HepG2 (cell line): ENCODE measurements around the gene ANKRD6. TPM values are rescaled to one million over a fixed set of nuclear protein-coding genes. Genes with fewer than 3 reads are reported as not detected.

Experiments
- ATAC-seq: fragments of 200-7000 bp; cut with Tn5 transposase; 3 replicates; pipeline ENCODE4 v1.9.1; 2020; ENCODE audit warnings: mild to moderate bottlenecking, moderate library complexity
- BruUV-seq: library from RNA; stranded (reverse); fragments of 400-500 nt; replicated peaks from 2 replicates; lab custom pipeline; 2021; lab: Mats Ljungman, UMichigan
- CTCF ChIA-PET: fragments of 300-600 bp; formaldehyde crosslinking; extraction: SDS; loops from one replicate; lab custom pipeline; 2021; ENCODE audit warnings: low total read pairs, inconsistent platforms, low intra/inter-chr PET ratio; lab: Yijun Ruan, JAX
- POLR2A ChIA-PET: fragments of 350-600 bp; sonication (Branson Sonifier 250); formaldehyde crosslinking; loops from one replicate; lab custom pipeline; 2020; ENCODE audit warnings: antibody characterized with exemption, inconsistent platforms; lab: Yijun Ruan, JAX
- DNase-seq: peaks from one replicate; pipeline ENCODE4 v3.0.0-alpha.2; 2015; ENCODE audit warnings: low spot score
- FAIRE-seq: peaks from 3 replicates; lab custom pipeline; 2011; peaks lifted over from hg19 to GRCh38; lab: Jason Lieb, UNC
- H2AFZ ChIP-seq: one replicate; pipeline ENCODE4 v1.6.1; 2011; ENCODE audit warnings: low read length, inconsistent platforms
- H3K27ac ChIP-seq: fragments of 300-600 bp; 3 replicates; pipeline ENCODE4 v1.8.0; 2011; ENCODE audit warnings: mixed run types, mild to moderate bottlenecking, mixed read lengths, low read length, inconsistent platforms; ENCODE audit not compliant: insufficient read depth; ENCODE audit errors: extremely low read length
- H3K27me3 ChIP-seq, 2 experiments: fragments of 200-600 bp in 1 of 2; 2 replicates in 1 of 2; 3 replicates in 1 of 2; pipeline versions ENCODE4 v1.6.0 to v1.8.0; 2011; ENCODE audit warnings: low read length in 2 of 2, mild to moderate bottlenecking in 2 of 2, moderate library complexity in 2 of 2, inconsistent platforms in 1 of 2; ENCODE audit not compliant: insufficient read depth in 2 of 2, control insufficient read depth in 1 of 2
- H3K36me3 ChIP-seq, 2 experiments: fragments of 200-600 bp in 1 of 2; replicated peaks in 1 of 2; 2 replicates in 1 of 2; 3 replicates in 1 of 2; pipeline versions ENCODE4 v1.5.1 to v1.8.0; 2011; ENCODE audit warnings: low read length in 2 of 2, inconsistent platforms in 1 of 2; ENCODE audit not compliant: insufficient read depth in 2 of 2, control insufficient read depth in 1 of 2
- H3K4me1 ChIP-seq: 2 replicates; pipeline ENCODE4 v1.5.1; 2012; ENCODE audit warnings: low read length, inconsistent platforms; ENCODE audit not compliant: insufficient read depth
- H3K4me2 ChIP-seq: 2 replicates; pipeline ENCODE4 v1.6.0; 2011; ENCODE audit warnings: low read depth, low read length, inconsistent platforms
- H3K4me3 ChIP-seq, 3 experiments: fragments of 200-600 bp in 1 of 3; sonication (generic), shearing (Covaris generic) in 1 of 3; replicated peaks in 1 of 3; 2 replicates each; pipeline ENCODE4 v1.5.1; 2011 to 2016; ENCODE audit warnings: low read length in 3 of 3, inconsistent platforms in 2 of 3, low read depth in 2 of 3, mild to moderate bottlenecking in 2 of 3, control low read depth in 1 of 3, mixed read lengths in 1 of 3; ENCODE audit not compliant: insufficient read depth in 1 of 3
- H3K79me2 ChIP-seq: one replicate; pipeline ENCODE4 v1.6.1; 2011; ENCODE audit warnings: low read length, inconsistent platforms; ENCODE audit not compliant: insufficient read depth
- H3K9ac ChIP-seq: 2 replicates; pipeline ENCODE4 v1.6.0; 2011; ENCODE audit warnings: mild to moderate bottlenecking, low read depth, low read length, inconsistent platforms; ENCODE audit not compliant: insufficient read depth
- H3K9me3 ChIP-seq: 2 replicates; pipeline ENCODE4 v1.5.1; 2012; ENCODE audit warnings: mild to moderate bottlenecking, low read length
- H4K20me1 ChIP-seq: 2 replicates; pipeline ENCODE4 v1.6.0; 2011; ENCODE audit warnings: inconsistent platforms, mild to moderate bottlenecking, low read length, moderate library complexity; ENCODE audit not compliant: insufficient read depth
- GTF2F1 ChIP-seq: fragments of 150-350 bp; IDR thresholded peaks from 2 replicates; pipeline ENCODE4 v1.6.1; 2014; ENCODE audit warnings: low read length
- HNRNPUL1 ChIP-seq: fragments of 200-400 bp; formaldehyde crosslinking; IDR thresholded peaks from 2 replicates; pipeline ENCODE4 v1.6.1; 2017; ENCODE audit warnings: low read depth, mild to moderate bottlenecking, low read length, moderate library complexity
- SMARCE1 ChIP-seq: fragments of 450-650 bp; IDR thresholded peaks from 2 replicates; pipeline ENCODE4 v1.6.1; 2017; ENCODE audit warnings: borderline replicate concordance
- WGBS: methylation state at CpG from one replicate; pipeline ENCODE4 v1.1.6; 2017; ENCODE audit warnings: low lambda C conversion rate; 5-methylcytosine and 5-hydroxymethylcytosine counted together
- in situ Hi-C: cut with HindIII; loops from 2 replicates; pipeline ENCODE4 v1.10.0; 2017; ENCODE audit warnings: low pct_unique_long_range_greater_than_20kb; ENCODE audit not compliant: extremely low pct_ligation_motif_present
- intact Hi-C: fragments of 100-400 bp; cut with micrococcal nuclease; formaldehyde crosslinking; loops from one replicate; pipeline ENCODE4 v1.10.0; 2022; ENCODE audit not compliant: unreplicated experiment
- polyA plus RNA-seq, 8 experiments: library from polyadenylated mRNA; depleted of rRNA in 3 of 8; stranded (reverse) in 7 of 8; unstranded in 1 of 8; fragments of >200 nt; fragmentation: Illumina TruSeq in 4 of 8; extraction: Trizol in 4 of 8; gene quantifications; 2 replicates each; pipeline versions ENCODE4 v1.2.1 to v1.2.3, GENCODE V29; 2011 to 2016; ENCODE audit warnings: low read depth in 4 of 8, missing spikeins in 1 of 8, mixed read lengths in 1 of 8; ENCODE audit not compliant: insufficient read depth in 1 of 8
- total RNA-seq, 5 experiments: library from RNA; depleted of rRNA; stranded (reverse); fragments of >200 nt; fragmentation: Illumina TruSeq; extraction: Trizol; gene quantifications; 2 replicates each; pipeline ENCODE4 v1.2.3, GENCODE V29; 2016; ENCODE audit warnings: low read depth in 1 of 5
- TF ChIP-seq, protein P1 (sequence below): sonication (generic); formaldehyde crosslinking; IDR thresholded peaks from 2 replicates; pipeline ENCODE4 v1.4.0; 2020; ENCODE audit warnings: missing genetic modification reagents, mild to moderate bottlenecking, borderline replicate concordance
- TF ChIP-seq, protein P2 (sequence below): sonication (generic); formaldehyde crosslinking; IDR thresholded peaks from 2 replicates; pipeline ENCODE4 v1.5.0; 2020; ENCODE audit warnings: missing genetic modification reagents
- TF ChIP-seq, protein P3 (sequence below): sonication (generic); formaldehyde crosslinking; IDR thresholded peaks from 2 replicates; pipeline ENCODE4 v1.8.1; 2023; ENCODE audit warnings: mild to moderate bottlenecking, inconsistent platforms, moderate library complexity, missing genetic modification reagents, borderline replicate concordance
- TF ChIP-seq, protein P4 (sequence below): IDR thresholded peaks from 2 replicates; pipeline ENCODE4 v1.4.0; 2020; ENCODE audit warnings: mild to moderate bottlenecking, missing genetic modification reagents

ANKRD6 gene
- total and polyA plus RNA-seq, 2 of the 13 experiments (the other 11 are each of a cell fraction or from before 2014, with no cell fraction given): 0.18 to 0.36 TPM

DNA sequence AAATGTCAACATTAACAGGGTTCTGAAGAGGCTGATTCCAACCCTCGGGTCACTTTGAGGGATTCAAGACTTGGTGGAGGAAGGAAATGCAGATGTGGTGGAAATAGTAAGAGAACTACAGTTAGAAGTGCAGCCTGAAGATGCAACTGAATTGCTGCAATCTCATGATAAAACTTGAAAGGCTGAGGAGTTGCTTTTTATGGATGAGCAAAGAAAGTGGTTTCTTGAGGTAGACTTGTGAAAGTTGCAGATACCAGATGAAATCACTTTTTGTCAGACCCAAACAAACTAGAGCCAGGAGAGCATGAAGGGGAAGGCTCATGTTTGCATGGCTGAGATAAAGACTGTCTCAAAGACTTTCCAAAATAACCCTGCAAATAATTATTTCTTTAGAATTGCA lies 16.2 kb downstream of the ANKRD6 start:
- ChIA-PET POLR2A (no interaction called here), CTCF (no interaction called here)
- no peak overlapping the region for H3K4me2 ChIP-seq
- in situ Hi-C loops: no loop called here
- H3K4me3 ChIP-seq: no peak overlapping the region
- no peaks in the 10 kb centered on the region for H3K36me3 ChIP-seq
- no peak overlapping the region for H3K27ac ChIP-seq
- WGBS: 0% methylated on average over 1 of the region's 1 CpG
- no peak overlapping the region for H2AFZ ChIP-seq
- intact Hi-C loops: no loop called here
- no peaks in the 10 kb centered on the region for H3K4me1 ChIP-seq
- FAIRE-seq (no peak), ATAC-seq (no peak), DNase-seq (no peak)
- no peaks in the 10 kb centered on the region for H3K27me3 ChIP-seq
- H3K9me3 ChIP-seq: no peaks in the 10 kb centered on the region
- TF ChIP-seq, protein P1, sequence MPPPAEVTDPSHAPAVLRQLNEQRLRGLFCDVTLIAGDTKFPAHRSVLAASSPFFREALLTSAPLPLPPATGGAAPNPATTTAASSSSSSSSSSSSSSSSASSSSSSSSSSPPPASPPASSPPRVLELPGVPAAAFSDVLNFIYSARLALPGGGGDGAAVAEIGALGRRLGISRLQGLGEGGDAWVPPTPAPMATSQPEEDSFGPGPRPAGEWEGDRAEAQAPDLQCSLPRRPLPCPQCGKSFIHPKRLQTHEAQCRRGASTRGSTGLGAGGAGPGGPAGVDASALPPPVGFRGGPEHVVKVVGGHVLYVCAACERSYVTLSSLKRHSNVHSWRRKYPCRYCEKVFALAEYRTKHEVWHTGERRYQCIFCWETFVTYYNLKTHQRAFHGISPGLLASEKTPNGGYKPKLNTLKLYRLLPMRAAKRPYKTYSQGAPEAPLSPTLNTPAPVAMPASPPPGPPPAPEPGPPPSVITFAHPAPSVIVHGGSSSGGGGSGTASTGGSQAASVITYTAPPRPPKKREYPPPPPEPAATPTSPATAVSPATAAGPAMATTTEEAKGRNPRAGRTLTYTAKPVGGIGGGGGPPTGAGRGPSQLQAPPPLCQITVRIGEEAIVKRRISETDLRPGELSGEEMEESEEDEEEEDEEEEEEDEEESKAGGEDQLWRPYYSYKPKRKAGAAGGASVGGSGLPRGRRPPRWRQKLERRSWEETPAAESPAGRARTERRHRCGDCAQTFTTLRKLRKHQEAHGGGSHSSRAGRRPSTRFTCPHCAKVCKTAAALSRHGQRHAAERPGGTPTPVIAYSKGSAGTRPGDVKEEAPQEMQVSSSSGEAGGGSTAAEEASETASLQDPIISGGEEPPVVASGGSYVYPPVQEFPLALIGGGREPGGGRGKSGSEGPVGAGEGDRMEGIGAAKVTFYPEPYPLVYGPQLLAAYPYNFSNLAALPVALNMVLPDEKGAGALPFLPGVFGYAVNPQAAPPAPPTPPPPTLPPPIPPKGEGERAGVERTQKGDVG (CRISPR knock-in tag): no peak
- TF ChIP-seq SMARCE1: no peak
- TF ChIP-seq HNRNPUL1: no peak
- no peak for TF ChIP-seq GTF2F1
- TF ChIP-seq, protein P2, sequence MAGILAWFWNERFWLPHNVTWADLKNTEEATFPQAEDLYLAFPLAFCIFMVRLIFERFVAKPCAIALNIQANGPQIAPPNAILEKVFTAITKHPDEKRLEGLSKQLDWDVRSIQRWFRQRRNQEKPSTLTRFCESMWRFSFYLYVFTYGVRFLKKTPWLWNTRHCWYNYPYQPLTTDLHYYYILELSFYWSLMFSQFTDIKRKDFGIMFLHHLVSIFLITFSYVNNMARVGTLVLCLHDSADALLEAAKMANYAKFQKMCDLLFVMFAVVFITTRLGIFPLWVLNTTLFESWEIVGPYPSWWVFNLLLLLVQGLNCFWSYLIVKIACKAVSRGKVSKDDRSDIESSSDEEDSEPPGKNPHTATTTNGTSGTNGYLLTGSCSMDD: no peak
- TF ChIP-seq, protein P3, sequence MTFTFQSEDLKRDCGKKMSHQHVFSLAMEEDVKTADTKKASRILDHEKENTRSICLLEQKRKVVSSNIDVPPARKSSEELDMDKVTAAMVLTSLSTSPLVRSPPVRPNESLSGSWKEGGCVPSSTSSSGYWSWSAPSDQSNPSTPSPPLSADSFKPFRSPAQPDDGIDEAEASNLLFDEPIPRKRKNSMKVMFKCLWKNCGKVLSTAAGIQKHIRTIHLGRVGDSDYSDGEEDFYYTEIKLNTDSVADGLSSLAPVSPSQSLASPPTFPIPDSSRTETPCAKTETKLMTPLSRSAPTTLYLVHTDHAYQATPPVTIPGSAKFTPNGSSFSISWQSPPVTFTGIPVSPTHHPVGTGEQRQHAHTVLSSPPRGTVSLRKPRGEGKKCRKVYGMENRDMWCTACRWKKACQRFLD (CRISPR knock-in tag): no peak
- TF ChIP-seq, protein P4, sequence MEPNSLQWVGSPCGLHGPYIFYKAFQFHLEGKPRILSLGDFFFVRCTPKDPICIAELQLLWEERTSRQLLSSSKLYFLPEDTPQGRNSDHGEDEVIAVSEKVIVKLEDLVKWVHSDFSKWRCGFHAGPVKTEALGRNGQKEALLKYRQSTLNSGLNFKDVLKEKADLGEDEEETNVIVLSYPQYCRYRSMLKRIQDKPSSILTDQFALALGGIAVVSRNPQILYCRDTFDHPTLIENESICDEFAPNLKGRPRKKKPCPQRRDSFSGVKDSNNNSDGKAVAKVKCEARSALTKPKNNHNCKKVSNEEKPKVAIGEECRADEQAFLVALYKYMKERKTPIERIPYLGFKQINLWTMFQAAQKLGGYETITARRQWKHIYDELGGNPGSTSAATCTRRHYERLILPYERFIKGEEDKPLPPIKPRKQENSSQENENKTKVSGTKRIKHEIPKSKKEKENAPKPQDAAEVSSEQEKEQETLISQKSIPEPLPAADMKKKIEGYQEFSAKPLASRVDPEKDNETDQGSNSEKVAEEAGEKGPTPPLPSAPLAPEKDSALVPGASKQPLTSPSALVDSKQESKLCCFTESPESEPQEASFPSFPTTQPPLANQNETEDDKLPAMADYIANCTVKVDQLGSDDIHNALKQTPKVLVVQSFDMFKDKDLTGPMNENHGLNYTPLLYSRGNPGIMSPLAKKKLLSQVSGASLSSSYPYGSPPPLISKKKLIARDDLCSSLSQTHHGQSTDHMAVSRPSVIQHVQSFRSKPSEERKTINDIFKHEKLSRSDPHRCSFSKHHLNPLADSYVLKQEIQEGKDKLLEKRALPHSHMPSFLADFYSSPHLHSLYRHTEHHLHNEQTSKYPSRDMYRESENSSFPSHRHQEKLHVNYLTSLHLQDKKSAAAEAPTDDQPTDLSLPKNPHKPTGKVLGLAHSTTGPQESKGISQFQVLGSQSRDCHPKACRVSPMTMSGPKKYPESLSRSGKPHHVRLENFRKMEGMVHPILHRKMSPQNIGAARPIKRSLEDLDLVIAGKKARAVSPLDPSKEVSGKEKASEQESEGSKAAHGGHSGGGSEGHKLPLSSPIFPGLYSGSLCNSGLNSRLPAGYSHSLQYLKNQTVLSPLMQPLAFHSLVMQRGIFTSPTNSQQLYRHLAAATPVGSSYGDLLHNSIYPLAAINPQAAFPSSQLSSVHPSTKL: no peak
- H3K79me2 ChIP-seq: no peaks in the 10 kb centered on the region
- no peak overlapping the region for H3K9ac ChIP-seq
- H4K20me1 ChIP-seq: no peaks in the 10 kb centered on the region
- no TSS peak for BruUV-seq
